Activated CD8-positive, alpha-beta T cell treated with anti-CD3 and anti-CD28 coated beads, Interleukin-2, amount 10 ng/mL, durations not matched to agents 7 days and 5 days (primary cell): ENCODE measurements around the gene MID1. TPM values are rescaled to one million over a fixed set of nuclear protein-coding genes. Genes with fewer than 3 reads are reported as not detected.

Experiments
- ATAC-seq: fragments of 150-1000 bp; cut with Tn5 transposase; one replicate; pipeline ENCODE4 v1.10.0; 2021; ENCODE audit warnings: moderate library complexity
- CTCF ChIA-PET: fragments of 350-600 bp; sonication (Branson Sonifier 250); formaldehyde crosslinking; loops from one replicate; lab custom pipeline; 2021; ENCODE audit warnings: antibody characterized with exemption; lab: Charles Lee
- POLR2A ChIA-PET: fragments of 350-600 bp; sonication (Branson Sonifier 250); formaldehyde crosslinking; loops from one replicate; lab custom pipeline; 2021; ENCODE audit warnings: antibody characterized with exemption; lab: Charles Lee
- DNase-seq: peaks from one replicate; pipeline ENCODE4 v3.0.0-alpha.2; 2020
- H3K27ac Mint-ChIP-seq: one replicate; pipeline ENCODE4 v1.8.0; 2021; ENCODE audit warnings: mild to moderate bottlenecking, mixed read lengths
- H3K27me3 Mint-ChIP-seq: one replicate; pipeline ENCODE4 v1.8.0; 2021; ENCODE audit warnings: low read depth, mixed read lengths
- H3K36me3 Mint-ChIP-seq: one replicate; pipeline ENCODE4 v1.8.0; 2021; ENCODE audit warnings: low read depth, mixed read lengths
- H3K4me1 Mint-ChIP-seq: one replicate; pipeline ENCODE4 v1.8.0; 2021; ENCODE audit warnings: low read depth, mixed read lengths
- H3K4me3 Mint-ChIP-seq: one replicate; pipeline ENCODE4 v1.8.0; 2021; ENCODE audit warnings: mild to moderate bottlenecking, mixed read lengths
- H3K9me3 Mint-ChIP-seq: one replicate; pipeline ENCODE4 v1.8.0; 2022; ENCODE audit warnings: mixed read lengths; ENCODE audit not compliant: insufficient read depth
- total RNA-seq, 2 experiments: library from RNA; stranded (reverse); gene quantifications; one replicate each; pipeline ENCODE4 v1.2.3, GENCODE V29; 2021

MID1 gene
- total RNA-seq = under 1 TPM; 0.11 to 0.23 TPM

- ChIA-PET POLR2A (no interaction called here), CTCF (no interaction called here)
- Mint-ChIP-seq H3K27me3 (peaks cover 27% of the 10 kb centered on the region), H3K36me3 (no peaks in the 10 kb centered on the region), H3K9me3 (no peaks in the 10 kb centered on the region), H3K4me3 (peak within 1 kb of the TSS; percentile 40), H3K4me1 (peaks cover 3% of the 10 kb centered on the region), H3K27ac (no peak within 1 kb of the TSS)
- DNase-seq (peak; percentile 21), ATAC-seq (no peak)
Measured at GRCh38 chrX:10620121-10620699, at the start of gene MID1. Gene MID1 (minus strand): TSS chrX:10620585. CDS start chrX:10567547, 53,038 bp downstream.

GRCh38 chrX:10667143-10667542 lies 46.8 kb upstream of the MID1 start:
- no peaks in the 10 kb centered on the region for H3K9me3 Mint-ChIP-seq
- H3K27me3 Mint-ChIP-seq = no peaks in the 10 kb centered on the region
- ChIA-PET POLR2A (no interaction called here), CTCF (no interaction called here)
- no peak for ATAC-seq
- no peak overlapping the region for H3K27ac Mint-ChIP-seq
- no peak overlapping the region for H3K4me3 Mint-ChIP-seq
- H3K4me1 Mint-ChIP-seq = no peaks in the 10 kb centered on the region
- DNase-seq = no peak
- no peaks in the 10 kb centered on the region for H3K36me3 Mint-ChIP-seq

- POLR2A ChIA-PET = no interaction called here
- no peaks in the 10 kb centered on the region for H3K9me3 Mint-ChIP-seq
- H3K4me3 Mint-ChIP-seq = no peak overlapping the region
- no peaks in the 10 kb centered on the region for H3K36me3 Mint-ChIP-seq
- no peak for ATAC-seq
- H3K27ac Mint-ChIP-seq = no peak overlapping the region
- no peaks in the 10 kb centered on the region for H3K4me1 Mint-ChIP-seq
- CTCF ChIA-PET = no interaction called here
- H3K27me3 Mint-ChIP-seq = no peaks in the 10 kb centered on the region
- no peak for DNase-seq
Measured at GRCh38 chrX:10666102-10666501, 45.7 kb upstream of the MID1 start.

- no peak for DNase-seq
- no peak for ATAC-seq
- H3K27me3 Mint-ChIP-seq = no peaks in the 10 kb centered on the region
- no peak overlapping the region for H3K4me3 Mint-ChIP-seq
- H3K4me1 Mint-ChIP-seq = no peaks in the 10 kb centered on the region
- ChIA-PET CTCF (no interaction called here), POLR2A (no interaction called here)
- H3K9me3 Mint-ChIP-seq = no peaks in the 10 kb centered on the region
- no peaks in the 10 kb centered on the region for H3K36me3 Mint-ChIP-seq
- H3K27ac Mint-ChIP-seq = no peak overlapping the region
Measured at GRCh38 chrX:10665681-10666080, 45.3 kb upstream of the MID1 start.

- ChIA-PET POLR2A (no interaction called here), CTCF (no interaction called here)
- H3K9me3 Mint-ChIP-seq = no peaks in the 10 kb centered on the region
- no peaks in the 10 kb centered on the region for H3K36me3 Mint-ChIP-seq
- H3K27me3 Mint-ChIP-seq = no peaks in the 10 kb centered on the region
- no peak overlapping the region for H3K27ac Mint-ChIP-seq
- no peak for ATAC-seq
- no peaks in the 10 kb centered on the region for H3K4me1 Mint-ChIP-seq
- DNase-seq = no peak
- no peak overlapping the region for H3K4me3 Mint-ChIP-seq
Measured at GRCh38 chrX:10660171-10660570, 39.8 kb upstream of the MID1 start.

- ChIA-PET POLR2A (no interaction called here), CTCF (no interaction called here)
- H3K9me3 Mint-ChIP-seq = no peaks in the 10 kb centered on the region
- H3K4me3 Mint-ChIP-seq = no peak overlapping the region
- no peaks in the 10 kb centered on the region for H3K4me1 Mint-ChIP-seq
- H3K27me3 Mint-ChIP-seq = no peaks in the 10 kb centered on the region
- H3K27ac Mint-ChIP-seq = no peak overlapping the region
- ATAC-seq = no peak
- no peaks in the 10 kb centered on the region for H3K36me3 Mint-ChIP-seq
- DNase-seq = no peak
Measured at GRCh38 chrX:10656214-10656613, 35.8 kb upstream of the MID1 start.

- no peak for DNase-seq
- no peaks in the 10 kb centered on the region for H3K4me1 Mint-ChIP-seq
- H3K36me3 Mint-ChIP-seq = no peaks in the 10 kb centered on the region
- ChIA-PET CTCF (no interaction called here), POLR2A (no interaction called here)
- no peaks in the 10 kb centered on the region for H3K27me3 Mint-ChIP-seq
- no peak overlapping the region for H3K4me3 Mint-ChIP-seq
- H3K27ac Mint-ChIP-seq = no peak overlapping the region
- ATAC-seq = no peak
- no peaks in the 10 kb centered on the region for H3K9me3 Mint-ChIP-seq
Measured at GRCh38 chrX:10654960-10655359, 34.6 kb upstream of the MID1 start.

GRCh38 chrX:10653302-10653701 lies 32.9 kb upstream of the MID1 start:
- Mint-ChIP-seq H3K27me3 (no peaks in the 10 kb centered on the region), H3K4me3 (no peak overlapping the region), H3K27ac (no peak overlapping the region), H3K4me1 (no peaks in the 10 kb centered on the region), H3K36me3 (no peaks in the 10 kb centered on the region), H3K9me3 (no peaks in the 10 kb centered on the region)
- ChIA-PET CTCF (no interaction called here), POLR2A (no interaction called here)
- ATAC-seq (no peak), DNase-seq (no peak)

- POLR2A ChIA-PET = no interaction called here
- no peak for ATAC-seq
- Mint-ChIP-seq H3K9me3 (no peaks in the 10 kb centered on the region), H3K4me3 (no peak overlapping the region), H3K36me3 (no peaks in the 10 kb centered on the region), H3K4me1 (no peaks in the 10 kb centered on the region), H3K27me3 (no peaks in the 10 kb centered on the region), H3K27ac (no peak overlapping the region)
- DNase-seq = no peak
- CTCF ChIA-PET = no interaction called here
Measured at GRCh38 chrX:10649265-10649664, 28.9 kb upstream of the MID1 start.

- no peak for ATAC-seq
- Mint-ChIP-seq H3K36me3 (no peaks in the 10 kb centered on the region), H3K4me1 (no peaks in the 10 kb centered on the region), H3K27me3 (no peaks in the 10 kb centered on the region), H3K4me3 (no peak overlapping the region), H3K9me3 (no peaks in the 10 kb centered on the region), H3K27ac (no peak overlapping the region)
- DNase-seq = no peak
- ChIA-PET CTCF (no interaction called here), POLR2A (no interaction called here)
Measured at GRCh38 chrX:10648614-10649013, 28.2 kb upstream of the MID1 start.

GRCh38 chrX:10636851-10637250 lies 16.5 kb upstream of the MID1 start:
- Mint-ChIP-seq H3K9me3 (no peaks in the 10 kb centered on the region), H3K4me1 (no peaks in the 10 kb centered on the region), H3K36me3 (no peaks in the 10 kb centered on the region), H3K27me3 (no peaks in the 10 kb centered on the region), H3K27ac (no peak overlapping the region), H3K4me3 (no peak overlapping the region)
- DNase-seq (no peak), ATAC-seq (no peak)
- CTCF ChIA-PET = no interaction called here
- POLR2A ChIA-PET = no interaction called here

- H3K27ac Mint-ChIP-seq = no peak overlapping the region
- CTCF ChIA-PET = no interaction called here
- no peaks in the 10 kb centered on the region for H3K27me3 Mint-ChIP-seq
- POLR2A ChIA-PET = no interaction called here
- no peaks in the 10 kb centered on the region for H3K9me3 Mint-ChIP-seq
- H3K4me3 Mint-ChIP-seq = no peak overlapping the region
- DNase-seq (no peak), ATAC-seq (no peak)
- H3K36me3 Mint-ChIP-seq = no peaks in the 10 kb centered on the region
- no peaks in the 10 kb centered on the region for H3K4me1 Mint-ChIP-seq
Measured at GRCh38 chrX:10636337-10636736, 16.0 kb upstream of the MID1 start.
